Measurements from ENCODE around the gene LRRC17.
"Not testable (repeated sequence)": the region's sequence is repeated elsewhere in the genome, so short reads cannot be mapped to it uniquely, and the experiment has no call there.

Gene LRRC17

GRCh38 chr7:102897856-102898531, 14.8 kb upstream of the LRRC17 start:
- DNase-seq: no peak

DNA sequence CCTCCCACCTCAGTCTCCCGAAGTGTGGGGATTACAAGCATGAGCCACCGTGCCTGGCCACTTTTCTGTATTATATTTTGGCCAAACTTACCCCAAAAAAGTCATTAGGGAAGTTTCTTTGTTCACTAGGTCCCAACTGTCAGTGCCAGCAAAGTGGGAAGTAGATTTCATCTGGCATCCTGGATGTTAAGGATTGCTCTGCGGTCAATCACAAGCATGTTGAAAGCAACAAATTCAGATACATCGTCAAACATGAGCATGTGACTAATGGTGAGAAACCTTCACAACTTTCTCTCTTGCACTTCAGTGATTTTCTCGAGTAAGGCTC, 14.3 kb upstream of the LRRC17 start:
- DNase-seq: no peak

- DNase-seq: not testable (repeated sequence)
These were observed 10.7 kb upstream of the LRRC17 start for GRCh38 chr7:102902052-102902451.

DNA sequence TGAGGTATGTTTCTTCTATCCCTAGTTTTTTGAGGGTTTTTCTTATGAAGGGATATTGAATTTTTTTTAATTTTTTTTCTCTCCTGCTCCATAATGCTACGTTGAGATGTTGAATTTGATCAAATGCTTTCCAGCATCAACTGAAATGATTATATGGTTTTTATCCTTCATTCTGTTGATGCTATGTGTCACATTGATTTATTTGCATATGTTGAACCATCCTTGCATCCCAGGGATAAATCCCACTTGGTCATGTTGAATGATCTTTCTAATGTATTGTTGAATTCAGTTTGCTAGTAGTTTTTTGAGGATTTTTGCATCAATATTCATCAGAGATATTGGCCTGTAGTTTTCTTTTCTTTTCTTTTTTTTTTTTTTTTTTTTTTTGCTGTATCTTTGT, 9.2 kb upstream of the LRRC17 start:
- not testable (repeated sequence) for DNase-seq

DNA sequence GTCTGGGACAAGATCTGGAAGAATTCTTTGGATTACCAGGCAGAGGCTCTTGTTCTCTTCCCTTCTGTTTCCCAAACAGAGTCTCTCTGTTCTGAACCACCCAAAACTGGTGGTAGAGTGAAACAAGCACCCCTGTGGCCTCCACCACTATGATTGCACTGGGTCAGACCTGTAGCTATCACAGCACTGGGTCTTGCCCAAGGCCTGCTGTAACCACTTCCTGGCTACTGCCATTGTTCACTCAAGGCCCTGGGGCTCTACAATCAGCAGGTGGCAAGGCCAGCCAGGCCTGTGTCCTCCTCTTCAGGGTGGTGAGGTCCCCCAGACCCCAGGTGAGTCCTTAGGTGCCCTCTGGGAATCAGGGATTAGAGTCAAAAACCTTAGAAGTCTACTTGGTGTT, 4.1 kb upstream of the LRRC17 start:
- DNase-seq: no peak

DNA sequence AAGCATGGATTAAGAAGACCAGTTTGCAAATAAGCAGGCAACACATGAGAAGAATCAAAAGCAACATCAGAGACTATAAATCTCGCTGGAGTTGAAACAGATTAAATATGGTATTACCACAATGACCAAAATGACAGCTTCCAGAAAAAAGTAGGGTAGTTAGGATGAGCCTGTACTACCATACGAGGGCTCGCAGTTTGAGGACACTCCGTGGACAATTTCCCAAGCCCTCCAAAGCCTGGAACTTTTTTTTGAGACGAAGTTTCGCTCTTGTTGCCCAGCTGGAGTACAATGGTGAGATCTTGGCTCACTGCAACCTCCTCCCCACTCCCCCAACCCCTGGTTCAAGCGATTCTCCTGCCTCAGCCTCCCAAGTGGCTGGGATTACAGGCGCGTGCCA, 1.0 kb downstream of the LRRC17 start:
- DNase-seq: no peak

DNA sequence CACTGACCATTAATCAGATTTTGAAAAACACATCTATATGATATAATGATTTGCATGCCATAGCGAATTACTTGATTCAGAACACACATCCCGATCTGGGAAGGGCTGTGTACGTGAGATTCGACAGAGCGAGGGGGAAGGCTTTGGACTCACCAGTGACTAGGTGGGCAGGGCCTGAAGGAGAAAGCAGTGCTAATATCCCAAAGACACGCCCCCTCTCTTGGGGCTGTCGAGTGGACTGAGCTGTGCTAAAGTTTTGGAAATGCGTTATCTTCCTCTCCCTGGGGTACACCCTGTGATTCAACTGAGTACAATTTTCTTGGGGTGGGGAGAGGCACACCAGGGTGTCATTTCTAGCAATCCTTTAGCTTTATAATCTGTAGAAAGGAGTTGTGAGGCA, 1.8 kb downstream of the LRRC17 start:
- DNase-seq: no peak

GRCh38 chr7:102916426-102916825, 3.6 kb downstream of the LRRC17 start:
- no peak for DNase-seq

DNA sequence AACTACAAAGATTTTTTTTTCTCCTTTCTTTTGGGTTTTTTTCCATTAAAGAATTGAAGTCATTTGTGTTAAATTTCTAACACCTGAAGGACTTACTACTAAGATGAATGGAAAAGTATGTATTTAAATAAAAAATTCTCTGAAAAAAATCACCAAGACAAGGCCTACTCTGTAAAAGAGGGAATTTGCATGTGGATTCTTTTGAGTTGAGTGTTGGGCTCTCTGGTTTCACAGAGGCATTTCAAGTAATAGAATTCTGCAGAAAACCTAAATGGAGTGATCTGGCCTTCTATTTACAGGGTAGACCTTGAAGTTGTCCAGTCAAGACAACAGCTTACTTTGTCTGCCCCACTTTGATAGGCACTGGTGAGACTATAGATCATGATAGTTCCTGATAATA, 4.1 kb downstream of the LRRC17 start:
- DNase-seq: no peak

DNA sequence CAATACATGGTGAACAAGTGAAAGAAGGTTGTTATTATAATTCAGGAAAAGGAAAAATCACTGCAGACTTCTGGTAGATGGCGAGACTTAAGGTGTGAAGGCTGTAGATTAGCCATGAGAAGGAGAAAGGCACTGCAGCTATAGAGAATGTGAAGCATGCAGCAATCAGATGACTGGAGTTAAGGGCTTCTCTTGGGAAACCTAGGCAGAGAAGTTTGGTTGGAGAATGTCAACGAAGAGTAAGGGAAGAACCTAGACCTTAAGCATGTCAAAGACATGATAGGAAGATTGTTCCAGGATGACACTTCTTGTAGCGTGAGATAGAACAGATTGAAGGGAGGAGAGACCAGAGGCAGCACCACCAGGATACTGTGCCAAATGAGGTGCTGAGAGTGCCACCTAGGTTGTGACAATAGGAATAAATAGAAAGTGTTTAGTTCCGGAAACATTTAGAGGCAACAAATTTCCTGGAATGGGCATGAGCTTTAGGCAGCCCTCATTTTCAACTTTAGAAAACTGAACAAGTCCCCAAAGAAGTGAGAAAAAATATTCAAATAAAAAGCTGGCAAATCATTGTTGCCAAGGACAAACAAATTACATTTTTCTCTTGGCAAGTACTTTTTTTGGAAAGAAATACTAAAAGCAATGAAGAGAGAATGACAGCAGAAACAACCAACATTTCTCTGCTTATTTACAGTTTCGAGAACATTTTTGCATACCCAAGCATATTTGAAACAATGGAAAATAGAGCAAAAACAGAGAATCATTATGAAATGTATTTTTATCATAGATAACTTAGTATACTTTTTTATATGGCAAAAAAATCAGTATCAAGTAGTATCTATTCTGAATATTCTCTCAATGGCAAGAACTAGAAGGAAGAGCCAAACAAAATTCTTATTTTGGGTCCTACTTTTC, 4.9 kb downstream of the LRRC17 start:
- DNase-seq: no peak

- DNase-seq: no peak
These were observed 6.0 kb downstream of the LRRC17 start for GRCh38 chr7:102918845-102919244.

DNA sequence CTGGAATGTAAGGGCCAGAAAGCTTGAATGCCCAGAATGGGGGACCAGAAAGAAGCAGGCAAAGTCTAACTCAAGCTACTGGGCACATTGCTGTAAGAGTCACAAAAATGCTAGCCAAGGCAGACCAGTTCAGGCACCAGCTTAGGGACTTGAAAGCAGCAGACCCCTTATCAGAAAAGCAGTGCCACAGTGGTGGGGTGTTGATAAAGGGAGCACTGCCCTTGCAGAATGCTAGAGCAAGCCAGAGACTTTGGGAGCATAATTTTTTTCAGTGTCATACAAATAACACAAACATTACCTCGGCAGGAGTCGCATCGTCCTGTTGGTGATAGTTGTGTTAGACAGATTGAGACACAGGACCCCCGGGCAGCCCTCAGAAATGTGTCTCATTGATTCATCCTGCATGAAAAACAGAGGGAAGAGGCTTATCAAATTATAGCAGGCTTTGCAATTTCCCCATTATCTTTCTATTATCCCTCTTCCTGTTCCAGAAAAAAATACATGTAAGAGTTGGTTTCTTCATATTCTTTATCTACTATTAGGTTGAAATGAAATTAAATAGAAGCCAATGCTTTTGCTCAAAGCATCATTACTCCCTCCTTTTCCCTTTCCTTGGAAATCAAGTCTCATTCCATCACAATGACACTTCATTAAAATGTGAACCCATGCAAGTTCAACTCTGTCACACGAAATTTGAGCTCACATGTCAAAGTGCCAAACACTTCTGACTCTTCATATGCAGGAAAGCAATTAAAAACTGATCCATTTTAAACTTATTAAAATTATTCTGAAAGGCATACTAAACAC, 13.4 kb downstream of the LRRC17 start:
- DNase-seq: no peak

DNA sequence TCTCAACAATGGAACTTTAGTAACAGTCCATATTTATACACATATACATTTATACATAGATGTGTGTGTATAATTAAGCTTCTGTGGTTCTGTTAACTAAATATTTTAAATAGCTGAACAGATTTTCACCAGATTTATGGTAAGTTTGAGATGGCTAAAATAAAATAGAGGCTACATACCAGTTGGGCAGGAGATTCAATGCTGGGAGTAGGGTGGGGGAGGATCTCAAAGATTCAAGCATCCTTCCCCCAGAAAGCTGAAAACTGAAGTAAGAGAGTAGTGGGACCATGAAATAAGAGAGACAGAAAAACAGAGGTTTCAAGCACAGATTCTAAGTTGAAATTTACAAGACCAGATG, 14.0 kb downstream of the LRRC17 start:
- no peak for DNase-seq

DNA sequence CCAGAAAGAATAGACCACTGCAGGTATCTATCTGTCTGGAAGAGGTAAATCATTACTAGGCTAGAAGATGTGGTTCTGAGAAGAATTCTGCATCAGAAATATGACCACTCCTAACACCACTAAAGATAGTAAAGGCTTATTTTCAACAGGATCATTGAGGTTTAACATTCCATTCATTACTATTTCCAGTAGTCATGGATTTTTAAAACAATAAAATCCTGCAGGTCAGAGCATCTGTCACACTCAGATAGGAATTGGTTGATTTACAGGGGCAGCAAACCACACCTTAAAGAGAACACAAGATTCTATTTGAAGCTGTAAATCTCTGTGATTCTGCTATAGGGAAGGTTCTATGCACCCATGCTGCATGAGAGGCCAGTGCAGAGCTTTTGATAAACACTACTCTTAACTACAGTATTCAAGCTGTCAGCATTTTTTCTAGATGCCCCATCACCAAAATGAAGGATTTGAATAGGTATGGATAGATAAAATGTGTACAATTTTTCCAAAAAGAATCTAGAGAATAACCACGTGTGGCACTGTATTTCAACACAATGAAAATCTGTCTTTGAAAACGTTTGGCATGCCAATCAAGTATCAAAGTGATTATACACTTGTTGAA, 14.6 kb downstream of the LRRC17 start:
- no peak for DNase-seq

DNA sequence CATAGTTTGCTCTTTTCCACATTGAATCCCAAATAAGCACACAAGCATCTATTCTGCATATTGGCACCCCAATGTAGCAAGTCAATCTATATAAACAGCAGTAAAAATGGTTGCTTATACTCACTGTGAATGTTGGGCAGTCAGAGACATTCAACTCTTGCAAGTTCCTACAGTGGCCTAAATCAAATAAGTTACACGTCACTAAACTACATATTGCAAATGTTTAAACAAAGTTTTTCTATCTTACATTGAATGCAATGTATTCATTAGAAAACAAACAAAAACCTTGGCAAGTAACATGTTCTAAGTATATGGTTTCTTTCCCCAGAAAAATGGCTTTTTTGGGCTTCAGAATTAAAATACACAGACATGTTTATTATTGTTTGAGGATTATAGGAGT, 19.0 kb downstream of the LRRC17 start:
- DNase-seq: no peak

DNA sequence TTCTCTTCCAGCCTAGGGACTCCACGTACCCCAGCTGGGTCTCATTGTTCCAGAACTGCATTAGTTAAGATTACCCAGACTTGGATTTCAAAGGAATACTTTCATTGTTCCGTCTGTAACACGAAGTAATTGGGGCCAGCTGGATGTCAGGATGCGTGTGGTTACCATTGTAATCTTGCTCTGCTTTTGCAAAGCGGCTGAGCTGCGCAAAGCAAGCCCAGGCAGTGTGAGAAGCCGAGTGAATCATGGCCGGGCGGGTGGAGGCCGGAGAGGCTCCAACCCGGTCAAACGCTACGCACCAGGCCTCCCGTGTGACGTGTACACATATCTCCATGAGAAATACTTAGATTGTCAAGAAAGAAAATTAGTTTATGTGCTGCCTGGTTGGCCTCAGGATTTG, 21.0 kb downstream of the LRRC17 start:
- no peak for DNase-seq

GRCh38 chr7:102934239-102934638, 21.4 kb downstream of the LRRC17 start:
- no peak for DNase-seq

DNA sequence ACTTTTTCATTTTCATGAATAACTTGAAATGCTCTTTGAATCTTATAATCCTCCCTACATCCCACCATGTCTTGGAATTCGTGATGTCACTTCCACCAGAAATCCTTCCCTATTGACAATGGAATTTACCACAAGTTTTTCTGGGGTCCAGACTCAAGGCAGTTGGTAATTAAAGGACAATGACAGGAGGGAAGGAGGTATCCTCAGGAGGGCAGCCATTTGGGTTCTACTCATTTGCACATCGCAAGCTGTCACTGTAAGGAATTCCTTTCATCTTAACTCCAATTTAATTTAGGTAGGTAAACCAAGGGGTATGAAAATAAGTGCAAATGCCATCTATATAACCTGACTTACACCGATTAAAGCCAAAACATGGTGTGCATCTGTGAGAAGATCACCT, 21.9 kb downstream of the LRRC17 start:
- DNase-seq: no peak

GRCh38 chr7:102935450-102936115, 22.8 kb downstream of the LRRC17 start:
- DNase-seq: no peak

GRCh38 chr7:102938679-102939078, 25.9 kb downstream of the LRRC17 start:
- no peak for DNase-seq

DNA sequence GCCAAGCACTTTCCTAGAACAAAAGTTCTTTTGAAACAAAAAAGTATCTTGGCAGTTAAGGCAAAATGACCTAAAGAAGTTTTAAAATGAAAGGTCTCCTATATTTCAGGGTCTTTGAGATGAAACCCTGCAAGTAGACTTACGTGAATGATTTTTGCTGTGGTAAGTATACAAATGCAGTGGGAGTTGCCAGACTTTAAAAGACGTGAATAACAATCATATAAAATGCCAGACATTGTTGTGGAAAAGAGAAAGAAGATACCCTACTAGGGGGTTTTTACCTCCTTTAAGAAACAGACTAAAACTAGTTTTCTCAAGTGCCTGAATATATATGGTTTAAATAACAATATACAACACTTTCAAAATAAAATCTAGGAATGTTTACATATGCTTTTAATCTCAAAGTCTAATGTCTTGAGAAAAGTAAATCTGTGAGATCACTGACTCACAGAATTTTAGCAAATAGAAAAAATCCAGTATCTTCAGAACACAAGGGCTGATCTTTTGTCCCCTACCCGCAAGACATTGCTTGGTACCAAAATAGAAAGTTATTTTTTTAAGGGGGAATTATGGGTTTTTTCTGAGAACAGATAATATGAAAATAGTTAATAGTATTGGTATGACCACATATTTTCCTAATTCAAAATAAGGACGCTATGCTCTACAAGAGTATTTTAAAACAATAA, 29.5 kb downstream of the LRRC17 start:
- DNase-seq: no peak

DNA sequence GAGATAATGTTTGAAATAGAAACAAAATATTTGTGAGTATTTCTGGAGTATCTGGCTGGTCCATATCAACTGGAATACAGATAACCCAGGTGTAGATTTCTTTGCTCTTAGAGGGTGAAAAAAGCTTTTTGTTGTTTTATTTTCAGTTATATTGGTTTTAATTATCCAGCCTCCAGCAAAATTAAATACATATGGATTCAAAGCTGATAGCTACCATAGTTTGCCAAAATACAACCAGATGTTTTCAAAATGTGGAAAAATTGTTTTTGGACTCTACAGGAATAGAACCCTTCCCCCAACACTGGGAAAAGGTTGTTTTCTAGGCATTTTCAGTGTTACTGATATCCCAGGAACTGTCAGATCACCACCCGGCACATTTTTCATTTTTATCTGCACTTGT, 30.1 kb downstream of the LRRC17 start:
- DNase-seq: no peak

Data from CD4-positive, alpha-beta T cell treated with Interleukin-10 for 1 hour (primary cell).